Ovary (tissue), 9 donors: ENCODE results near the gene OR2L5. TPM values are rescaled to one million over a fixed set of nuclear protein-coding genes. Genes with fewer than 3 reads are reported as not detected.

Experiments
- DNase-seq, 5 donors: peaks; one replicate each; pipeline ENCODE4 v3.0.0-alpha.2; 2019 to 2020
- H3K27ac ChIP-seq, 2 donors: fragments of 200-600 bp; one replicate each; pipeline versions ENCODE4 v1.5.1 to v1.8.0; 2019 to 2022
- H3K27me3 ChIP-seq: fragments of 200-600 bp; one replicate; pipeline ENCODE4 v1.8.0; 2022
- H3K36me3 ChIP-seq: fragments of 200-600 bp; sonication (generic); one replicate; pipeline ENCODE4 v1.5.1; 2019
- H3K4me1 ChIP-seq: one replicate; pipeline ENCODE4 v1.8.1; 2013; ENCODE audit warnings: mild to moderate bottlenecking, moderate library complexity; ENCODE audit not compliant: insufficient read depth
- H3K4me3 ChIP-seq: fragments of 200-600 bp; sonication (generic); one replicate; pipeline ENCODE4 v1.5.1; 2017
- H3K9me3 ChIP-seq, 2 donors: fragments of 200-600 bp in 1 of 2; sonication (generic) in 1 of 2; one replicate each; pipeline versions ENCODE4 v1.5.1 to v1.8.1; 2013 to 2019; ENCODE audit warnings: mild to moderate bottlenecking in 1 of 2, moderate library complexity in 1 of 2
- EP300 ChIP-seq: sonication (generic); formaldehyde crosslinking; IDR thresholded peaks from one replicate; pipeline ENCODE4 v1.6.1; 2017; ENCODE audit warnings: antibody characterized with exemption
- POLR2A ChIP-seq: fragments of 450-650 bp; IDR thresholded peaks from one replicate; pipeline ENCODE4 v1.6.1; 2017; ENCODE audit warnings: antibody characterized with exemption, mild to moderate bottlenecking, moderate library complexity
- whole genome bisulfite sequencing, 3 donors: extraction: QIAGEN DNeasy Blood & Tissue Kit in 1 of 3; methylation state at CpG; one replicate each; pipeline versions ENCODE4 v1.1.5 to v1.1.7; 2013 to 2017; 5-methylcytosine and 5-hydroxymethylcytosine counted together
- intact Hi-C, 4 donors: fragments of 100-400 bp; cut with DNase I; formaldehyde crosslinking; loops; one replicate each; pipeline versions ENCODE4 v1.11.0 to v1.15.1; 2022 to 2023
- polyA plus RNA-seq, 2 donors: library from polyadenylated mRNA; stranded (reverse); fragments of 200-250 nt in 1 of 2; fragments of 350-450 nt in 1 of 2; fragmentation: Illumina TruSeq in 1 of 2; extraction: RNeasy Lipid Tissue Mini Kit (QIAGEN cat#74804) in 1 of 2; gene quantifications; one replicate each; pipeline ENCODE4 v1.2.3, GENCODE V29; 2013 to 2014
- total RNA-seq, 7 donors: library from RNA; depleted of rRNA in 2 of 7; stranded (reverse); fragments of >200 nt in 2 of 7; fragmentation: NEBNext Ultra II Directional in 3 of 7; extraction: Animal tissue kit (Norgen Biotek cat#: 25700) in 3 of 7; gene quantifications; one replicate each; pipeline versions ENCODE4 v1.1.0 to v1.2.4, GENCODE V29; 2016 to 2023
- TF ChIP-seq, protein P1 (sequence below), 3 donors: fragments of 450-650 bp in 2 of 3; fragments of 200-600 bp in 1 of 3; IDR thresholded peaks; one replicate each; pipeline versions ENCODE4 v1.5.1 to v1.8.0; 2016 to 2022; ENCODE audit warnings: antibody characterized with exemption in 3 of 3, mild to moderate bottlenecking in 1 of 3
- donor health status: DM: no; HTN: no; CAD: no; lungs with moderate emphysema.
- donor health status: DM: no; HTN: no; CAD: no.
- donor health status: Bipolar disorder and iron deficiency.
- donor health status: DM: yes; HTN: yes; CAD: no.
- donor health status: DM: no; HTN: no; CAD: no.
- donor health status: DM: yes; HTN: yes; CAD: no.

Gene OR2L5
- total and polyA plus RNA-seq, 9 donors = 0.23 TPM; not detected in 8

- Histone ChIP-seq H3K4me1 (no peaks in the 10 kb centered on the region), H3K36me3 (no peaks in the 10 kb centered on the region), H3K27ac (no peak within 1 kb of the TSS), H3K4me3 (no peak within 1 kb of the TSS), H3K9me3 (no peaks in the 10 kb centered on the region), H3K27me3 (no peaks in the 10 kb centered on the region)
- intact Hi-C loops = no loop called here
- 37 to 43% (median 41%) methylated on average over 2 of the region's 2 CpGs for WGBS, 3 donors
- TF ChIP-seq EP300 (no peak), POLR2A (no peak)
- TF ChIP-seq, protein P1, sequence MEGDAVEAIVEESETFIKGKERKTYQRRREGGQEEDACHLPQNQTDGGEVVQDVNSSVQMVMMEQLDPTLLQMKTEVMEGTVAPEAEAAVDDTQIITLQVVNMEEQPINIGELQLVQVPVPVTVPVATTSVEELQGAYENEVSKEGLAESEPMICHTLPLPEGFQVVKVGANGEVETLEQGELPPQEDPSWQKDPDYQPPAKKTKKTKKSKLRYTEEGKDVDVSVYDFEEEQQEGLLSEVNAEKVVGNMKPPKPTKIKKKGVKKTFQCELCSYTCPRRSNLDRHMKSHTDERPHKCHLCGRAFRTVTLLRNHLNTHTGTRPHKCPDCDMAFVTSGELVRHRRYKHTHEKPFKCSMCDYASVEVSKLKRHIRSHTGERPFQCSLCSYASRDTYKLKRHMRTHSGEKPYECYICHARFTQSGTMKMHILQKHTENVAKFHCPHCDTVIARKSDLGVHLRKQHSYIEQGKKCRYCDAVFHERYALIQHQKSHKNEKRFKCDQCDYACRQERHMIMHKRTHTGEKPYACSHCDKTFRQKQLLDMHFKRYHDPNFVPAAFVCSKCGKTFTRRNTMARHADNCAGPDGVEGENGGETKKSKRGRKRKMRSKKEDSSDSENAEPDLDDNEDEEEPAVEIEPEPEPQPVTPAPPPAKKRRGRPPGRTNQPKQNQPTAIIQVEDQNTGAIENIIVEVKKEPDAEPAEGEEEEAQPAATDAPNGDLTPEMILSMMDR (IDR thresholded peaks at IDR 0.05) = no peak
- DNase-seq = no peak
Observed at GRCh38 chr1:248029770-248030169, 16.3 kb downstream of the OR2L5 start, which contains the start of gene OR2L2. Gene OR2L2, plus strand, starts transcription at chr1:248030070. Its CDS starts 8,198 bp downstream, at chr1:248038268.

- Histone ChIP-seq H3K36me3 (no peaks in the 10 kb centered on the region), H3K27ac (no peak overlapping the region), H3K27me3 (no peaks in the 10 kb centered on the region), H3K9me3 (no peaks in the 10 kb centered on the region), H3K4me1 (no peaks in the 10 kb centered on the region), H3K4me3 (no peak overlapping the region)
- no peak for DNase-seq
- intact Hi-C loops = no loop called here
- TF ChIP-seq POLR2A (no peak), EP300 (no peak)
- TF ChIP-seq, protein P1 (IDR thresholded peaks at IDR 0.05) = no peak
- 67 to 75% (median 74%) methylated on average over 5 of the region's 5 CpGs for WGBS, 3 donors
Observed at GRCh38 chr1:248045209-248045608, 31.7 kb downstream of the OR2L5 start.

DNA sequence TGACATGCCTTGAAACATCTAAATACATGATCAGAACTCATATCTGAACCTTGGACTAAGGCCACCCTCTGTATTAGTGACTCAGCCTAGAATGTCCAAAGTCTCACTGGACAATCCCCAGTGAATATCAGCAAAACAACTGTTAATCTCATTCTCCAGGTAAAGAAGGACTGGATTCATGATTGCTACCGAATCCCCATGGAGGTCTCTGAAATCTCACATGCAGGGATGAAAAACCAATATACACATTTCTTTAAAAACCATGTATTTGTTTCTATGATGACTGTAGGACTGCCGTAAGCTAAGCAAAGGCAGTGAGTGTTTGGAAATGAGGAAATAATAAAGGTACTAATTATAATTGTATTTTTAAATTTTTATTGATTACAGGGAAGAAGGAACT is 33.1 kb downstream of the OR2L5 start, which contains the start of gene OR2L3:
TSS of gene OR2L3 (plus strand) at position 301 of the 400 bp plus-strand sequence. CDS start 13,846 bp downstream, outside the sequence.
- WGBS, 3 donors = 64 to 79% (median 73%) methylated on average over 2 of the region's 2 CpGs
- DNase-seq = no peak
- H3K27ac ChIP-seq = no peak within 1 kb of the TSS
- no peaks in the 10 kb centered on the region for H3K4me1 ChIP-seq
- H3K27me3 ChIP-seq = no peaks in the 10 kb centered on the region
- no peaks in the 10 kb centered on the region for H3K36me3 ChIP-seq
- TF ChIP-seq, protein P1 (IDR thresholded peaks at IDR 0.05) = no peak
- TF ChIP-seq POLR2A (no peak), EP300 (no peak)
- no peak within 1 kb of the TSS for H3K4me3 ChIP-seq
- intact Hi-C loops = no loop called here
- no peaks in the 10 kb centered on the region for H3K9me3 ChIP-seq

- no peak overlapping the region for H3K27ac ChIP-seq
- no peaks in the 10 kb centered on the region for H3K36me3 ChIP-seq
- TF ChIP-seq EP300 (no peak), POLR2A (no peak)
- TF ChIP-seq, protein P1 (IDR thresholded peaks at IDR 0.05) = no peak
- intact Hi-C loops = no loop called here
- 47 to 57% (median 52%) methylated on average over 1 of the region's 1 CpG for WGBS, 3 donors
- H3K4me1 ChIP-seq = no peaks in the 10 kb centered on the region
- no peak for DNase-seq
- H3K4me3 ChIP-seq = no peak overlapping the region
- H3K27me3 ChIP-seq = no peaks in the 10 kb centered on the region
- no peaks in the 10 kb centered on the region for H3K9me3 ChIP-seq
Observed at GRCh38 chr1:248047008-248047407, 33.5 kb downstream of the OR2L5 start.
